ENCODE results near the gene CCDC170. TPM values are rescaled to one million over a fixed set of nuclear protein-coding genes. Genes with fewer than 3 reads are reported as not detected.

CCDC170 gene
- total RNA-seq, 1 donor from 2014 or later: 1.9 TPM

- H3K27ac Mint-ChIP-seq: no peak overlapping the region
- TF ChIP-seq, protein P1, sequence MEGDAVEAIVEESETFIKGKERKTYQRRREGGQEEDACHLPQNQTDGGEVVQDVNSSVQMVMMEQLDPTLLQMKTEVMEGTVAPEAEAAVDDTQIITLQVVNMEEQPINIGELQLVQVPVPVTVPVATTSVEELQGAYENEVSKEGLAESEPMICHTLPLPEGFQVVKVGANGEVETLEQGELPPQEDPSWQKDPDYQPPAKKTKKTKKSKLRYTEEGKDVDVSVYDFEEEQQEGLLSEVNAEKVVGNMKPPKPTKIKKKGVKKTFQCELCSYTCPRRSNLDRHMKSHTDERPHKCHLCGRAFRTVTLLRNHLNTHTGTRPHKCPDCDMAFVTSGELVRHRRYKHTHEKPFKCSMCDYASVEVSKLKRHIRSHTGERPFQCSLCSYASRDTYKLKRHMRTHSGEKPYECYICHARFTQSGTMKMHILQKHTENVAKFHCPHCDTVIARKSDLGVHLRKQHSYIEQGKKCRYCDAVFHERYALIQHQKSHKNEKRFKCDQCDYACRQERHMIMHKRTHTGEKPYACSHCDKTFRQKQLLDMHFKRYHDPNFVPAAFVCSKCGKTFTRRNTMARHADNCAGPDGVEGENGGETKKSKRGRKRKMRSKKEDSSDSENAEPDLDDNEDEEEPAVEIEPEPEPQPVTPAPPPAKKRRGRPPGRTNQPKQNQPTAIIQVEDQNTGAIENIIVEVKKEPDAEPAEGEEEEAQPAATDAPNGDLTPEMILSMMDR (conservative IDR thresholded peaks at IDR 0.05): no peak
- H3K4me3 Mint-ChIP-seq: no peak overlapping the region
- H3K36me3 Mint-ChIP-seq: no peaks in the 10 kb centered on the region
- peaks cover 36% of the 10 kb centered on the region for H3K27me3 Mint-ChIP-seq
- no peaks in the 10 kb centered on the region for H3K4me1 Mint-ChIP-seq (ENCODE audit: unreplicated experiment)
- no peak for DNase-seq (ENCODE audit: extremely low spot score, unreplicated experiment)
- no peaks in the 10 kb centered on the region for H3K9me3 Mint-ChIP-seq
These were observed 5.7 kb downstream of the CCDC170 start for GRCh38 chr6:151499551-151499950.

GRCh38 chr6:151501511-151502136, 7.8 kb downstream of the CCDC170 start:
- no peaks in the 10 kb centered on the region for H3K36me3 Mint-ChIP-seq
- no peak for DNase-seq (ENCODE audit: extremely low spot score, unreplicated experiment)
- H3K4me3 Mint-ChIP-seq: no peak overlapping the region
- TF ChIP-seq, protein P1 (conservative IDR thresholded peaks at IDR 0.05): no peak
- H3K4me1 Mint-ChIP-seq (ENCODE audit: unreplicated experiment): no peaks in the 10 kb centered on the region
- H3K27me3 Mint-ChIP-seq: peaks cover 15% of the 10 kb centered on the region
- no peaks in the 10 kb centered on the region for H3K9me3 Mint-ChIP-seq
- no peak overlapping the region for H3K27ac Mint-ChIP-seq

DNA sequence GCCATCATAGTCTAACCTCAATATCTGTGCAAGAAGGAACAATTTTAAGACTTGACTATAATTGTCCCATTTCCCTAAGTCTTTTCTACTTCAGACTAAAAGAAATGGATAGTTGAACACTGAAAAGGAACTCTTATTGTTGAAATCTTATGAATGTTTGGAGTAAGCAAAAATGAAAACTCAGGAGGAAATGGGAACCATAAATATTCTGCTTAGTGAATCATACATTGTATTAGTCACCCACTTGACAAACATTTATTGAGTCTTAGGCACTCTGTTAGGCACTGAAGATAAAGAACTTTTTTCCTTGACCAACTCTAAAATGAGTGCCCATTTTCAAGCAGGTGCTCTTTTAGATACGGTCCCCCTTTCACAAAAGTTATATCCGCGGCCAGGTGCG, 8.7 kb downstream of the CCDC170 start:
- Mint-ChIP-seq H3K4me3 (no peak overlapping the region), H3K4me1 (ENCODE audit: unreplicated experiment) (no peaks in the 10 kb centered on the region), H3K9me3 (no peaks in the 10 kb centered on the region), H3K27me3 (peaks cover 6% of the 10 kb centered on the region), H3K36me3 (no peaks in the 10 kb centered on the region), H3K27ac (peak overlapping the region; percentile 67)
- no peak for DNase-seq (ENCODE audit: extremely low spot score, unreplicated experiment)
- TF ChIP-seq, protein P1 (conservative IDR thresholded peaks at IDR 0.05): no peak

GRCh38 chr6:151506761-151507160, 12.9 kb downstream of the CCDC170 start:
- no peak overlapping the region for H3K27ac Mint-ChIP-seq
- TF ChIP-seq, protein P1 (conservative IDR thresholded peaks at IDR 0.05): no peak

GRCh38 chr6:151509048-151509447, 15.2 kb downstream of the CCDC170 start:
- TF ChIP-seq, protein P1 (conservative IDR thresholded peaks at IDR 0.05): no peak
- Mint-ChIP-seq H3K4me3 (no peak overlapping the region), H3K36me3 (no peaks in the 10 kb centered on the region), H3K9me3 (no peaks in the 10 kb centered on the region), H3K27me3 (no peaks in the 10 kb centered on the region), H3K4me1 (ENCODE audit: unreplicated experiment) (no peaks in the 10 kb centered on the region), H3K27ac (no peak overlapping the region)
- no peak for DNase-seq (ENCODE audit: extremely low spot score, unreplicated experiment)

More at GRCh38 chr6:151506761-151507160, 12.9 kb downstream of the CCDC170 start:
- DNase-seq (ENCODE audit: extremely low spot score, unreplicated experiment): no peak
- H3K4me1 Mint-ChIP-seq (ENCODE audit: unreplicated experiment): no peaks in the 10 kb centered on the region
- no peaks in the 10 kb centered on the region for H3K27me3 Mint-ChIP-seq
- no peak overlapping the region for H3K4me3 Mint-ChIP-seq
- H3K36me3 Mint-ChIP-seq: no peaks in the 10 kb centered on the region
- no peaks in the 10 kb centered on the region for H3K9me3 Mint-ChIP-seq

Data from type B pancreatic cell (in vitro differentiated cells).